ENCODE data around the gene PRKN.

PRKN gene

DNA sequence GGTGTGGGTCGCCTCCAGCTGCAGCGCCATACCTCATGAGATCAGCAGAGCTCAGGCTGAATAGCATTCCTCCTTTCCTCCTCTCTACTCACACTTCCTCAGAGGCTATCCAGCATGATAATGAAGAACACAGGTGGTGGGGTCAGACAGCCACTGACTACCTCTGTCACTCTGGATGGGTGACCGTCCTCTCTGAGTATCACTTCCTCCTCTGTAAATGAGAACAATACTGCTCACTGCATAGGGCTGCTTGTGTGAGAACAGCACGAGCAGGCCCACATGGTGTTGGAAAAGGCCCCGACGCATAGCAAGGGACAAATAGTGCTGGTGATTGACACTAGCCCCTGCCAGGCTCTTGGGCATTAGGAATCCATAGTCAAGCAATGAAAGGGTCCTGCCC, 239.1 kb downstream of the PRKN start:
- DNase-seq (ENCODE audit: low read depth in 1 of 2, low spot score in 1 of 2), result no peak
- TF ChIP-seq SPI1 (IDR thresholded peaks at IDR 0.05; ENCODE audit: borderline replicate concordance, low read depth) (no peak), POLR2AphosphoS5 (IDR thresholded peaks at IDR 0.05; ENCODE audit: low read depth) (no peak)
- TF ChIP-seq, protein P1, sequence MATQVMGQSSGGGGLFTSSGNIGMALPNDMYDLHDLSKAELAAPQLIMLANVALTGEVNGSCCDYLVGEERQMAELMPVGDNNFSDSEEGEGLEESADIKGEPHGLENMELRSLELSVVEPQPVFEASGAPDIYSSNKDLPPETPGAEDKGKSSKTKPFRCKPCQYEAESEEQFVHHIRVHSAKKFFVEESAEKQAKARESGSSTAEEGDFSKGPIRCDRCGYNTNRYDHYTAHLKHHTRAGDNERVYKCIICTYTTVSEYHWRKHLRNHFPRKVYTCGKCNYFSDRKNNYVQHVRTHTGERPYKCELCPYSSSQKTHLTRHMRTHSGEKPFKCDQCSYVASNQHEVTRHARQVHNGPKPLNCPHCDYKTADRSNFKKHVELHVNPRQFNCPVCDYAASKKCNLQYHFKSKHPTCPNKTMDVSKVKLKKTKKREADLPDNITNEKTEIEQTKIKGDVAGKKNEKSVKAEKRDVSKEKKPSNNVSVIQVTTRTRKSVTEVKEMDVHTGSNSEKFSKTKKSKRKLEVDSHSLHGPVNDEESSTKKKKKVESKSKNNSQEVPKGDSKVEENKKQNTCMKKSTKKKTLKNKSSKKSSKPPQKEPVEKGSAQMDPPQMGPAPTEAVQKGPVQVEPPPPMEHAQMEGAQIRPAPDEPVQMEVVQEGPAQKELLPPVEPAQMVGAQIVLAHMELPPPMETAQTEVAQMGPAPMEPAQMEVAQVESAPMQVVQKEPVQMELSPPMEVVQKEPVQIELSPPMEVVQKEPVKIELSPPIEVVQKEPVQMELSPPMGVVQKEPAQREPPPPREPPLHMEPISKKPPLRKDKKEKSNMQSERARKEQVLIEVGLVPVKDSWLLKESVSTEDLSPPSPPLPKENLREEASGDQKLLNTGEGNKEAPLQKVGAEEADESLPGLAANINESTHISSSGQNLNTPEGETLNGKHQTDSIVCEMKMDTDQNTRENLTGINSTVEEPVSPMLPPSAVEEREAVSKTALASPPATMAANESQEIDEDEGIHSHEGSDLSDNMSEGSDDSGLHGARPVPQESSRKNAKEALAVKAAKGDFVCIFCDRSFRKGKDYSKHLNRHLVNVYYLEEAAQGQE (IDR thresholded peaks at IDR 0.05; ENCODE audit: insufficient replicate concordance, low read depth), result no peak
- TF ChIP-seq, protein P2, sequence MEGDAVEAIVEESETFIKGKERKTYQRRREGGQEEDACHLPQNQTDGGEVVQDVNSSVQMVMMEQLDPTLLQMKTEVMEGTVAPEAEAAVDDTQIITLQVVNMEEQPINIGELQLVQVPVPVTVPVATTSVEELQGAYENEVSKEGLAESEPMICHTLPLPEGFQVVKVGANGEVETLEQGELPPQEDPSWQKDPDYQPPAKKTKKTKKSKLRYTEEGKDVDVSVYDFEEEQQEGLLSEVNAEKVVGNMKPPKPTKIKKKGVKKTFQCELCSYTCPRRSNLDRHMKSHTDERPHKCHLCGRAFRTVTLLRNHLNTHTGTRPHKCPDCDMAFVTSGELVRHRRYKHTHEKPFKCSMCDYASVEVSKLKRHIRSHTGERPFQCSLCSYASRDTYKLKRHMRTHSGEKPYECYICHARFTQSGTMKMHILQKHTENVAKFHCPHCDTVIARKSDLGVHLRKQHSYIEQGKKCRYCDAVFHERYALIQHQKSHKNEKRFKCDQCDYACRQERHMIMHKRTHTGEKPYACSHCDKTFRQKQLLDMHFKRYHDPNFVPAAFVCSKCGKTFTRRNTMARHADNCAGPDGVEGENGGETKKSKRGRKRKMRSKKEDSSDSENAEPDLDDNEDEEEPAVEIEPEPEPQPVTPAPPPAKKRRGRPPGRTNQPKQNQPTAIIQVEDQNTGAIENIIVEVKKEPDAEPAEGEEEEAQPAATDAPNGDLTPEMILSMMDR (IDR thresholded peaks at IDR 0.05; ENCODE audit: insufficient read depth, low read length), result no peak

DNA sequence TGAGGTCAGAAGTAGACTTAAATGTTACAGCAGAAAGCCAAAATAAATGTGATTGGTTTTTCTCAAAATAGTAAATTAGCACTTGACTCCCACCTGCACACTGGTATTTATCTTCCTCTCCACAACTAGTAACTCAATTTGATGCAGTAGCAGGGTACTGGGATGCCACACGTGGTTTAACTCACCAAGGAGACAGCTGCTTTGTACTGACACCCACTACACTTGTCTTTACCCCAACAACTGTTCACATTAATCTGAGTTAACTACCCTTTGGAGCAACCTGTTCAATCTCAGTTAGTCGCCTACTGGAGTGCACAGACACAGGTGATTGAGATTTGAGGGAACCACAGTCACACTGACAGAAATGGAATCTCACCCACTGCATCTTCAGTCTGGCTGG, 242.1 kb downstream of the PRKN start:
- Histone ChIP-seq H3K4me3 (replicated peaks; ENCODE audit: insufficient read depth, low read length) (no peak overlapping the region), H3K27ac (replicated peaks) (no peak overlapping the region), H3K27me3 (ENCODE audit: insufficient read depth, poor library complexity, severe bottlenecking) (no peaks in the 10 kb centered on the region)
- TF ChIP-seq SPI1 (IDR thresholded peaks at IDR 0.05; ENCODE audit: borderline replicate concordance, low read depth) (no peak), GABPA (IDR thresholded peaks at IDR 0.05; ENCODE audit: low read depth) (no peak), POLR2AphosphoS5 (IDR thresholded peaks at IDR 0.05; ENCODE audit: low read depth) (no peak)
- TF ChIP-seq, protein P1 (IDR thresholded peaks at IDR 0.05; ENCODE audit: insufficient replicate concordance, low read depth), result no peak
- TF ChIP-seq, protein P2 (IDR thresholded peaks at IDR 0.05; ENCODE audit: insufficient read depth, low read length), result no peak
- no peak for DNase-seq (ENCODE audit: low read depth in 1 of 2, low spot score in 1 of 2)

More for the DNA sequence above, 239.1 kb downstream of the PRKN start:
- H3K4me3 ChIP-seq (replicated peaks; ENCODE audit: insufficient read depth, low read length), result no peak overlapping the region
- no peak overlapping the region for H3K27ac ChIP-seq (replicated peaks)
- H3K27me3 ChIP-seq (ENCODE audit: insufficient read depth, poor library complexity, severe bottlenecking), result no peaks in the 10 kb centered on the region

DNA sequence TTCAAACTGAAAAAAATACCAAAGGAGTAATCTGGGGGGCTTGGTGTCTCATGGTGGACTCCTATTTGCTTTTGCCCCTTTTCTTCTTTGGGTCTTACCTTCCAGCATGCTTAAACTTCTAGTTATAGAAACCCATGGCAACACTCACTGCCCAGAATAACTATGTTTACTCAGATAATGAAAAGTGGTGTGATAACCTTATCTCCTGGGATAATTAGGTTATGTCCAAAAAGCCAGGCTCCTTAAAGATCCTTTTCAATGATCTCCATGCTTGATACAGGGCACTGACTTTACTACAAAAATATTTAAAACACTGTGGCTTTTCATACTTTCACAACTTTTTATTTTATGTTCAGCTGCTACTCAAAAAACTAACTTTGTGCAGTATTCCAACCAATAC, 245.6 kb downstream of the PRKN start:
- Histone ChIP-seq H3K27me3 (ENCODE audit: insufficient read depth, poor library complexity, severe bottlenecking) (no peaks in the 10 kb centered on the region), H3K27ac (replicated peaks) (no peak overlapping the region), H3K4me3 (replicated peaks; ENCODE audit: insufficient read depth, low read length) (no peak overlapping the region)
- TF ChIP-seq POLR2AphosphoS5 (IDR thresholded peaks at IDR 0.05; ENCODE audit: low read depth) (no peak), GABPA (IDR thresholded peaks at IDR 0.05; ENCODE audit: low read depth) (no peak), SPI1 (IDR thresholded peaks at IDR 0.05; ENCODE audit: borderline replicate concordance, low read depth) (no peak)
- TF ChIP-seq, protein P2 (IDR thresholded peaks at IDR 0.05; ENCODE audit: insufficient read depth, low read length), result no peak
- TF ChIP-seq, protein P1 (IDR thresholded peaks at IDR 0.05; ENCODE audit: insufficient replicate concordance, low read depth), result no peak
- no peak for DNase-seq (ENCODE audit: low read depth in 1 of 2, low spot score in 1 of 2)
